Astrocyte of the cerebellum (primary cell): ENCODE data around the gene CLTCL1.
"Not testable (repeated sequence)": the region's sequence is repeated elsewhere in the genome, so short reads cannot be mapped to it uniquely, and the experiment has no call there.

Experiments
- DNase-seq: peaks from one replicate; pipeline ENCODE4 v3.0.0-alpha.2; 2011; ENCODE audit warnings: low read depth
- H3K4me3 ChIP-seq: 2 replicates; pipeline ENCODE4 v1.5.1; 2011; ENCODE audit warnings: mild to moderate bottlenecking, low read depth, low read length, moderate library complexity
- CTCF ChIP-seq: IDR thresholded peaks from 2 replicates; pipeline ENCODE4 v1.5.1; 2012; ENCODE audit warnings: low read length, low read depth, moderate library complexity, mild to moderate bottlenecking; ENCODE audit errors: missing control alignments
- in situ Hi-C: cut with HindIII; loops from 2 replicates; pipeline ENCODE4 v1.10.0; 2017; ENCODE audit warnings: low sequenced_read_pairs

The CLTCL1 gene

GRCh38 chr22:19329454-19329853 is 37.9 kb upstream of the CLTCL1 start:
- no peak for TF ChIP-seq CTCF

GRCh38 chr22:19325296-19325948 is 33.9 kb upstream of the CLTCL1 start:
- no peak for DNase-seq
- in situ Hi-C loops, result no loop called here
- no peak overlapping the region for H3K4me3 ChIP-seq
- no peak for TF ChIP-seq CTCF

More at GRCh38 chr22:19329454-19329853, 37.9 kb upstream of the CLTCL1 start:
- no peak overlapping the region for H3K4me3 ChIP-seq
- DNase-seq, result no peak
- in situ Hi-C loops, result no loop called here

GRCh38 chr22:19323420-19323819 is 31.9 kb upstream of the CLTCL1 start:
- H3K4me3 ChIP-seq, in situ Hi-C loops, DNase-seq: not testable (repeated sequence)

DNA sequence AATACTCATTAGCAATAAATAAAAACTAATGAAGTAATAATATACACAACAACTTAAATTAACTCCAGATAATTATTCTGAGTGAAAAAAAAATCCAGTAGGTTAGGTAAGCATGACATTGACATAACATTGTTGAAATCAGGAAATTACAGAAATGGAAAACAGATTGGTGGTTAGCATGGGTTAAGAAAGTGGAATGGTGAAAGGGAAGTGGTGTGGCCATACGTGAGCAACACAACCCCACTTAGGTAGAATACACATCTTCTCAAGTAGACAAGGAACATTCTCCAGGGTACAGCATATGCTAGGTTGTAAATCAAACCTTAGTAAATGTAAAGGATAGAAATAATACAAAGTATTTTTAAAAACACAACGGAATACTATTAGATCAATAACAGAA is 30.2 kb upstream of the CLTCL1 start:
- in situ Hi-C loops, result no loop called here
- H3K4me3 ChIP-seq, result no peak overlapping the region
- no peak for DNase-seq
- no peak for TF ChIP-seq CTCF

DNA sequence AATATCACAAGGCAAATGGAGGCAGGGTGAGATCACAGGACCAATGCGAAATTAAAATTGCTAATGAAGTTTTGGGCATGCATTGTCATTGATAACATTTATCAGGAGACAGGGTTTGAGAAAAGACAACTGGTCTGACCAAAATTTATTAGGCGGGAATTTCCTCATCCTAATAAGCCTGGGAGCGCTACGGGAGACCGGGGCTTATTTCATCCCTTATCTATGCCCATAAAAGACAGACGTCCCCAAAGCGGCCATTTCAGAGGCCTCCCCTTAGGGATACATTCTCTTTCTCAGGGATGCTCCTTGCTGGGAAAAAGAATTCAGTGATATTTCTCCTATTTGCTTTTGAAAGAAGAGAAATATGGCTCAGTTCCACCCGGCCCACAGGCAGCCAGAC is 28.6 kb upstream of the CLTCL1 start:
- H3K4me3 ChIP-seq, DNase-seq, in situ Hi-C loops: not testable (repeated sequence)

DNA sequence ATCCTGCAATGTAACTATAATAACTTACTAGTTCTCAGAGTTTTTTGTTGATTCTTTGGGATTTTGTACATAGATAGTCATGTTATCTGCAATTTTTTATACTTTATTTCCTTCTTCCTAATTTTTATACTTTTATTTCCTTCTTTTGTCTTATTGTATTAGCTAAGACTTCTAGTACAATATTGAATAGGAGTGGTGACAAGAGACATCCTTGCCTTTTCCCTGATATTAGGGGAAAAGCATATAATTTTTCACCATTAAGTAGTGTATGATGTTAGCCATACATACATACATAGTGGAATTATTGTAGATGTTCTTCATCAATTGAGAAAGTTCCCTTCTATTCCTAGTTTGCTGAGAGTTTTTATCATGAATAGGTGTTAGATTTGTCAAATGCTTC is 27.8 kb upstream of the CLTCL1 start:
- in situ Hi-C loops, result no loop called here
- DNase-seq, result no peak
- no peak for TF ChIP-seq CTCF
- no peak overlapping the region for H3K4me3 ChIP-seq

- in situ Hi-C loops, result no loop called here
- TF ChIP-seq CTCF, result no peak
- H3K4me3 ChIP-seq, result no peak overlapping the region
- no peak for DNase-seq
Observed at GRCh38 chr22:19317865-19318264, 26.3 kb upstream of the CLTCL1 start.

- no peak for DNase-seq
- in situ Hi-C loops, result no loop called here
- TF ChIP-seq CTCF, result no peak
- H3K4me3 ChIP-seq, result no peak overlapping the region
Observed at GRCh38 chr22:19307872-19308271, 16.4 kb upstream of the CLTCL1 start.

- in situ Hi-C loops, H3K4me3 ChIP-seq, DNase-seq: not testable (repeated sequence)
Observed at GRCh38 chr22:19306535-19306934, 15.0 kb upstream of the CLTCL1 start.
